Measurements from ENCODE around the gene PTPRG.

Gene PTPRG

GRCh38 chr3:61589856-61590255, 28.5 kb downstream of the PTPRG start:
- H3K27ac ChIP-seq = no peak overlapping the region
- TF ChIP-seq, protein P1, sequence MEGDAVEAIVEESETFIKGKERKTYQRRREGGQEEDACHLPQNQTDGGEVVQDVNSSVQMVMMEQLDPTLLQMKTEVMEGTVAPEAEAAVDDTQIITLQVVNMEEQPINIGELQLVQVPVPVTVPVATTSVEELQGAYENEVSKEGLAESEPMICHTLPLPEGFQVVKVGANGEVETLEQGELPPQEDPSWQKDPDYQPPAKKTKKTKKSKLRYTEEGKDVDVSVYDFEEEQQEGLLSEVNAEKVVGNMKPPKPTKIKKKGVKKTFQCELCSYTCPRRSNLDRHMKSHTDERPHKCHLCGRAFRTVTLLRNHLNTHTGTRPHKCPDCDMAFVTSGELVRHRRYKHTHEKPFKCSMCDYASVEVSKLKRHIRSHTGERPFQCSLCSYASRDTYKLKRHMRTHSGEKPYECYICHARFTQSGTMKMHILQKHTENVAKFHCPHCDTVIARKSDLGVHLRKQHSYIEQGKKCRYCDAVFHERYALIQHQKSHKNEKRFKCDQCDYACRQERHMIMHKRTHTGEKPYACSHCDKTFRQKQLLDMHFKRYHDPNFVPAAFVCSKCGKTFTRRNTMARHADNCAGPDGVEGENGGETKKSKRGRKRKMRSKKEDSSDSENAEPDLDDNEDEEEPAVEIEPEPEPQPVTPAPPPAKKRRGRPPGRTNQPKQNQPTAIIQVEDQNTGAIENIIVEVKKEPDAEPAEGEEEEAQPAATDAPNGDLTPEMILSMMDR (conservative IDR thresholded peaks at IDR 0.05) = no peak
- TF ChIP-seq ZFX (IDR thresholded peaks at IDR 0.05) = no peak

DNA sequence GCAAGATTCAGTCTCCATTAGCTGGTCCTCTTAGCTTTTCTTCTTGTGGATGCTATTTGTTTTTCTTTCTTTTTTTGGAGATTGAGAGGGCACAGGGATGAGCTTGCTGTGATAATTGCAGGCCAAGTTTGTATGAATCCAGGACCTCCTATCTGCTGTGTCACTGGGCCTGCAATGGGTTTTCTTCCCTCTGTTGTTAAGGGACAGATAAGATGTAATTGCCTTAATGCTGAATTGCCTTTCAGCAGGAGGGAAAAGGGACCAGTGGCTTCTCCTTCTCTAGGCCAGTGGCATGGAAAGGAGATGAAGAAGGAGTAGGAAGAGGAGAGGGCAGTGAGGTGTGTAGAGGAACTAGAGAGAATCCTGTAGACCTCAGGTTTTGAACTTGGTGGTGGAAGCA, 29.9 kb downstream of the PTPRG start:
- no peak for TF ChIP-seq ZFX (IDR thresholded peaks at IDR 0.05)
- TF ChIP-seq, protein P1 (conservative IDR thresholded peaks at IDR 0.05) = no peak
- no peak overlapping the region for H3K27ac ChIP-seq

DNA sequence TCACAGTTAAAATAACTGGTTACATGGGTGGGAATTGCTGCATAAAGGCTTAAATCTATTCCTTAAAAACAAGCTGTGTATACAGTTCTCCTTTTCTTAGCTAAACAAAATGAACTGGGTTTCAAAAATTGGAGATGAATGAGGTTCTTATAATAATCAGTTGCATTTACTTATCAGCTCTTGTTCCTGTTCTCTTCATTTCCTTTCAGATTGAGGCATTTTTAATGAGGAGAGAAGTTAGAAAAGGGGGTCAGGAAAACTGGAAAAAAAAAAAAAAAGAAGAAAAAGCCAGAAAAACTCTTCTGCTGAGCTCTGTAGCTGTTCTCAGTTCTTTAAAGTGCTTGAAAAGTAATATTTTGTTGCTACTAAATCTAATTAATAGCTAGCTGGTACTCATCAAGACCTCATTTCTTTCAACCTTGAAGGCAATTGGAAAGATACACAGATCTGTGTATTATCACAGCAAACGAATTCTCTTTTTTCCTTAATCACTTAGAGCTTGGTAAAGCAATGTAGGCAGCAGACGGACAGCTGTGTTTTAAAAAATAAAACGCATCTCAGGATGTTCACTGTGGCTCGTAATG, 32.2 kb downstream of the PTPRG start:
- TF ChIP-seq, protein P1 (conservative IDR thresholded peaks at IDR 0.05) = no peak
- TF ChIP-seq ZFX (IDR thresholded peaks at IDR 0.05) = no peak
- H3K27ac ChIP-seq = no peak overlapping the region

- no peak overlapping the region for H3K27ac ChIP-seq
- TF ChIP-seq, protein P1 (conservative IDR thresholded peaks at IDR 0.05) = no peak
- no peak for TF ChIP-seq ZFX (IDR thresholded peaks at IDR 0.05)
Measured at GRCh38 chr3:61594144-61594963, 33.0 kb downstream of the PTPRG start.

- TF ChIP-seq ZFX (IDR thresholded peaks at IDR 0.05) = no peak
- TF ChIP-seq, protein P1 (conservative IDR thresholded peaks at IDR 0.05) = no peak
- H3K27ac ChIP-seq = no peak overlapping the region
Measured at GRCh38 chr3:61594964-61595285, 33.6 kb downstream of the PTPRG start.

- H3K27ac ChIP-seq = no peak overlapping the region
- TF ChIP-seq, protein P1 (conservative IDR thresholded peaks at IDR 0.05) = no peak
- TF ChIP-seq ZFX (IDR thresholded peaks at IDR 0.05) = no peak
Measured at GRCh38 chr3:61595288-61595687, 33.9 kb downstream of the PTPRG start.

GRCh38 chr3:61595826-61596225, 34.5 kb downstream of the PTPRG start:
- no peak overlapping the region for H3K27ac ChIP-seq
- TF ChIP-seq, protein P1 (conservative IDR thresholded peaks at IDR 0.05) = no peak
- TF ChIP-seq ZFX (IDR thresholded peaks at IDR 0.05) = no peak
